Adrenal gland (tissue), 19 donors: ENCODE measurements around the gene NME7. TPM values are rescaled to one million over a fixed set of nuclear protein-coding genes. Genes with fewer than 3 reads are reported as not detected.
"Not testable (repeated sequence)": the region's sequence is repeated elsewhere in the genome, so short reads cannot be mapped to it uniquely, and the experiment has no call there.

ENCODE experiments used
- DNase-seq, 7 donors: peaks; one replicate each; pipeline ENCODE4 v3.0.0-alpha.2; 2019 to 2020
- H3K27ac ChIP-seq, 5 donors: fragments of 200-600 bp; sonication (generic) in 4 of 5; 1 replicate in 3 of 5; 2 replicates in 2 of 5; pipeline versions ENCODE4 v1.5.1 to v1.8.0; 2016 to 2020; ENCODE audit warnings: mild to moderate bottlenecking in 1 of 5
- H3K27me3 ChIP-seq: fragments of 200-600 bp; 2 replicates; pipeline ENCODE4 v1.8.0; 2021
- H3K36me3 ChIP-seq, 2 donors: fragments of 200-600 bp; replicated peaks in 1 of 2; 1 replicate in 1 of 2; 2 replicates in 1 of 2; pipeline versions ENCODE4 v1.5.1 to v1.8.0; 2018 to 2022
- H3K4me1 ChIP-seq, 2 donors: fragments of 200-600 bp; replicated peaks in 1 of 2; 1 replicate in 1 of 2; 2 replicates in 1 of 2; pipeline versions ENCODE4 v1.5.1 to v1.8.0; 2018 to 2021
- H3K4me3 ChIP-seq, 4 donors: fragments of 200-600 bp; sonication (generic) in 3 of 4; one replicate each; pipeline ENCODE4 v1.5.1; 2016 to 2018
- H3K9me3 ChIP-seq, 3 donors: fragments of 200-600 bp; sonication (generic) in 1 of 3; replicated peaks in 1 of 3; 1 replicate in 2 of 3; 2 replicates in 1 of 3; pipeline versions ENCODE4 v1.5.1 to v1.8.0; 2016 to 2021
- POLR2A ChIP-seq, 2 donors: fragments of 450-650 bp; IDR thresholded peaks; one replicate each; pipeline ENCODE4 v1.6.1; 2017; ENCODE audit warnings: antibody characterized with exemption in 2 of 2, mild to moderate bottlenecking in 2 of 2, moderate library complexity in 1 of 2
- WGBS, 4 donors: extraction: QIAGEN DNeasy Blood & Tissue Kit in 2 of 4; methylation state at CpG; one replicate each; pipeline versions ENCODE4 v1.1.5 to v1.1.7; 2013 to 2017; 5-methylcytosine and 5-hydroxymethylcytosine counted together
- intact Hi-C, 2 donors: fragments of 100-400 bp; cut with DNase I; formaldehyde crosslinking; loops; one replicate each; pipeline versions ENCODE4 v1.14.1 to v1.15.0; 2022 to 2023
- long read RNA-seq, 10 donors: library from polyadenylated mRNA in 3 of 10; unstranded in 2 of 10; stranded (forward) in 1 of 10; transcript quantifications; one replicate each; pipeline ENCODE4 v2.0.0 and lab custom pipeline, GENCODE V29; 2021 to 2026
- polyA plus RNA-seq, 3 donors: library from polyadenylated mRNA; stranded (reverse); fragments of 200-250 nt in 2 of 3; fragments of 350-450 nt in 1 of 3; fragmentation: Illumina TruSeq in 1 of 3; extraction: RNeasy Lipid Tissue Mini Kit (QIAGEN cat#74804) in 1 of 3; gene quantifications; one replicate each; pipeline ENCODE4 v1.2.3, GENCODE V29; 2013 to 2014
- total RNA-seq, 9 donors: library from RNA; depleted of rRNA in 4 of 9; stranded (reverse); fragments of >200 nt in 4 of 9; fragments of 120-200 nt in 1 of 9; fragmentation: NEBNext Ultra II Directional in 1 of 9; extraction: Animal tissue kit (Norgen Biotek cat#: 25700) in 1 of 9; gene quantifications; one replicate each; pipeline versions ENCODE4 v1.1.0 to v1.2.4, GENCODE V29; 2013 to 2023
- TF ChIP-seq, protein P1 (sequence below), 6 experiments: fragments of 450-650 bp in 4 of 6; fragments of 200-600 bp in 2 of 6; sonication (generic) in 1 of 6; IDR thresholded peaks; 1 replicate in 5 of 6; 2 replicates in 1 of 6; pipeline versions ENCODE4 v1.5.1 to v1.8.0; 2016 to 2021; ENCODE audit warnings: antibody characterized with exemption in 6 of 6, mild to moderate bottlenecking in 2 of 6, moderate library complexity in 1 of 6
- donor health status: healthy with polysubstance abuse.
- donor health status: Bipolar disorder and iron deficiency.
- donor health status: DM: yes; HTN: yes; CAD: no.
- donor health status: DM: no; HTN: no; CAD: no.
- donor health status: DM: no; HTN: no; CAD: no.
- donor health status: DM: yes; HTN: yes; CAD: no.

The NME7 gene, protein sequence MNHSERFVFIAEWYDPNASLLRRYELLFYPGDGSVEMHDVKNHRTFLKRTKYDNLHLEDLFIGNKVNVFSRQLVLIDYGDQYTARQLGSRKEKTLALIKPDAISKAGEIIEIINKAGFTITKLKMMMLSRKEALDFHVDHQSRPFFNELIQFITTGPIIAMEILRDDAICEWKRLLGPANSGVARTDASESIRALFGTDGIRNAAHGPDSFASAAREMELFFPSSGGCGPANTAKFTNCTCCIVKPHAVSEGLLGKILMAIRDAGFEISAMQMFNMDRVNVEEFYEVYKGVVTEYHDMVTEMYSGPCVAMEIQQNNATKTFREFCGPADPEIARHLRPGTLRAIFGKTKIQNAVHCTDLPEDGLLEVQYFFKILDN
- total RNA-seq (10 to 100 TPM; 10.6 to 22.8 (median 16.0) TPM), polyA plus RNA-seq (10 to 100 TPM in 1 of 3 donors, 1 to 10 TPM in 2; 3.3 to 41.4 (median 10.0) TPM)
- long read RNA-seq, donor 1, transcript NME7-201 (12 exons, 1,642 nt), result major isoform, 9 of 18 reads
- long read RNA-seq, donor 1, partial matches to known transcripts, result 9 of 18 reads
- long read RNA-seq, donor 1, other reads (novel, unspliced or antisense), result 0 of 18 reads
- long read RNA-seq, donor 2, partial matches to known transcripts, result 7 of 11 reads
- long read RNA-seq, donor 2, other reads (novel, unspliced or antisense), result 0 of 11 reads
- long read RNA-seq, donor 3, full-length matches to known transcripts, result 10 of 10 reads
- long read RNA-seq, donor 3, partial matches to known transcripts, result 0 of 10 reads
- long read RNA-seq, donor 3, other reads (novel, unspliced or antisense), result 0 of 10 reads
- long read RNA-seq, donor 4, transcript NME7-201 (12 exons, 1,642 nt), result major isoform, 12 of 34 reads
- long read RNA-seq, donor 4, partial matches to known transcripts, result 2 of 34 reads
- long read RNA-seq, donor 4, other reads (novel, unspliced or antisense), result 18 of 34 reads
- long read RNA-seq, donor 5, transcript NME7-201 (12 exons, 1,642 nt), result major isoform, 15 of 32 reads
- long read RNA-seq, donor 5, partial matches to known transcripts, result 0 of 32 reads
- long read RNA-seq, donor 5, other reads (novel, unspliced or antisense), result 15 of 32 reads
- long read RNA-seq, donor 6, transcript NME7-203 (12 exons, 1,590 nt), result minor isoform, 6 of 53 reads
- long read RNA-seq, donor 6, transcript NME7-201 (12 exons, 1,642 nt), result major isoform, 9 of 53 reads
- long read RNA-seq, donor 6, partial matches to known transcripts, result 2 of 53 reads
- long read RNA-seq, donor 6, other reads (novel, unspliced or antisense), result 36 of 53 reads
- long read RNA-seq, donor 7, partial matches to known transcripts, result 7 of 9 reads
- long read RNA-seq, donor 7, other reads (novel, unspliced or antisense), result 0 of 9 reads
- long read RNA-seq, donor 8, transcript NME7-201 (12 exons, 1,642 nt), result major isoform, 6 of 17 reads
- long read RNA-seq, donor 8, partial matches to known transcripts, result 11 of 17 reads
- long read RNA-seq, donor 8, other reads (novel, unspliced or antisense), result 0 of 17 reads
- long read RNA-seq, donor 9, transcript NME7-201 (12 exons, 1,642 nt), result major isoform, 6 of 6 reads
- long read RNA-seq, donor 9, partial matches to known transcripts, result 0 of 6 reads
- long read RNA-seq, donor 9, other reads (novel, unspliced or antisense), result 0 of 6 reads
- long read RNA-seq, donor 10, partial matches to known transcripts, result 12 of 15 reads
- long read RNA-seq, donor 10, other reads (novel, unspliced or antisense), result 0 of 15 reads

DNA sequence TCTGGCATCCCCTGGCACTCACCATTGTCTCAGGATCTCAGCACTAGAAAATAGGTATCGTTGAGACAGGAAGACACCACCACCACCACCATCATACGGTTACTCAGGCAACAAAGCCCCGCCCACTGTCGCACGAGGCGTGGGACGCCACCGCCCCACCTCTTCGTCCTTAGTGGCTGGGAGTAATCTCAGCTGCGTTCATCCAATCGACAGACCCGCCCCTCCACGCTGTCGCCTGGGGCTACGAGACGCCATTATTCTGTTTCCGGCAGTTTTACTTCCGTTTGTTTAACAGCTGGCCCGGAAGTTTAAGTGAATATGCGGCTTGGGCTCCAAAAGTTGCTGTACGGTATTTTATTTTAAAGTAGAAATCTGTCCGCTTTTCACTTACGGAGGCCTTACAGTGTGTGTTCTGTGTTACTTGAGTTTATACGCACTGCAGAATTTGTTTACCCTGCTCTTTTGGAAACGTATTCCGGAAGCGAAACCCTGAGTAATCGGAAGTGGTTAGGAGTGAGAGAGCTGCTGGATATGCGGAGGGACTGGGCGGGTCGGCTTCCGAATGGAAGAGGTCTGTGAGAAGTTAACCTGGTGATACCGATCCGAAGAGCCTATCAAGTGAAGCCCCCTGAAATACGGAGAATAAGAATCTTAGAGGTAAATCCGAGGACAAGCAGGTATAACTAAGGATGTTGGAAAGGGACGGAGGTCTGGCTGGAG lies at the start of gene NME7, which contains the start of gene BLZF1:
TSS of gene NME7 (minus strand) at position 112 of the 720 bp plus-strand sequence. CDS start at position 25, 87 bp downstream.
TSS of gene BLZF1 (plus strand) at position 510 of the 720 bp plus-strand sequence. CDS start 1,328 bp downstream, outside the sequence.
- peaks cover 8 to 12% of the 10 kb centered on the region in 2 donors for H3K4me1 ChIP-seq
- H3K27ac ChIP-seq, result peak within 1 kb of the TSS; percentile 50 to 85 (median 65)
- H3K27me3 ChIP-seq, result no peaks in the 10 kb centered on the region

DNA sequence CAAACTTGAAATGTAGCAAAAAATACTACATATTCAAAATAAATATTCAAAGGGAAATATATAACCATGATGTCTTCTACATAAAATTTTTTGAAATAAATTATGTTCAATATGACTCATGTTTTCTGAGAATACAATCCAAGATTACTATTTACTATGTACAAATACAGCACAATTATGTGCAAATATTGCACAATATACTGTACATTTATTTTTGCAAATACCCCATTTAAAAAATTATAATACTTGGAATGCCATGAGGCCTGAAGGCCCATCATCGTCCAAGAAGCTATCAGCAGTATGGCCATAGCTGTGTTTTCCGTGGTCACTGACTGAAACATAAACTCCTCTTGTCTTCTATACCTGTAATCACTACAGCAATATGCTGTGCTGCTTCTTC lies 47.4 kb upstream of the NME7 start:
- no peak for TF ChIP-seq POLR2A (IDR thresholded peaks at IDR 0.05)
- TF ChIP-seq, protein P1, sequence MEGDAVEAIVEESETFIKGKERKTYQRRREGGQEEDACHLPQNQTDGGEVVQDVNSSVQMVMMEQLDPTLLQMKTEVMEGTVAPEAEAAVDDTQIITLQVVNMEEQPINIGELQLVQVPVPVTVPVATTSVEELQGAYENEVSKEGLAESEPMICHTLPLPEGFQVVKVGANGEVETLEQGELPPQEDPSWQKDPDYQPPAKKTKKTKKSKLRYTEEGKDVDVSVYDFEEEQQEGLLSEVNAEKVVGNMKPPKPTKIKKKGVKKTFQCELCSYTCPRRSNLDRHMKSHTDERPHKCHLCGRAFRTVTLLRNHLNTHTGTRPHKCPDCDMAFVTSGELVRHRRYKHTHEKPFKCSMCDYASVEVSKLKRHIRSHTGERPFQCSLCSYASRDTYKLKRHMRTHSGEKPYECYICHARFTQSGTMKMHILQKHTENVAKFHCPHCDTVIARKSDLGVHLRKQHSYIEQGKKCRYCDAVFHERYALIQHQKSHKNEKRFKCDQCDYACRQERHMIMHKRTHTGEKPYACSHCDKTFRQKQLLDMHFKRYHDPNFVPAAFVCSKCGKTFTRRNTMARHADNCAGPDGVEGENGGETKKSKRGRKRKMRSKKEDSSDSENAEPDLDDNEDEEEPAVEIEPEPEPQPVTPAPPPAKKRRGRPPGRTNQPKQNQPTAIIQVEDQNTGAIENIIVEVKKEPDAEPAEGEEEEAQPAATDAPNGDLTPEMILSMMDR (IDR thresholded peaks at IDR 0.05), result no peak
- no peak overlapping the region for H3K4me3 ChIP-seq
- H3K36me3 ChIP-seq, result no peaks in the 10 kb centered on the region
- DNase-seq, result no peak
- no peak overlapping the region for H3K27ac ChIP-seq
- H3K9me3 ChIP-seq, result no peaks in the 10 kb centered on the region
- no peaks in the 10 kb centered on the region for H3K4me1 ChIP-seq
- intact Hi-C loops, result no loop called here
- 91 to 94% (median 94%) methylated on average over 2 of the region's 2 CpGs for WGBS, 4 donors
- no peaks in the 10 kb centered on the region for H3K27me3 ChIP-seq

More for the DNA sequence above, at the start of gene NME7, which contains the start of gene BLZF1:
- intact Hi-C loops, result no loop called here
- Histone ChIP-seq H3K4me3 (peak within 1 kb of the TSS; percentile 20 to 72 (median 44)), H3K36me3 (peaks cover 0 to 13% of the 10 kb centered on the region in 2 donors), H3K9me3 (no peaks in the 10 kb centered on the region)
- WGBS, 4 donors, result 0 to 1% (median 0%) methylated on average over 26 to 37 of the region's 37 CpGs
- TF ChIP-seq, protein P1 (IDR thresholded peaks at IDR 0.05), result no peak
- TF ChIP-seq POLR2A (IDR thresholded peaks at IDR 0.05), result peak in 1 of 2 donors; percentile 47
- peak; percentile 95 to 99 (median 97) for DNase-seq

DNA sequence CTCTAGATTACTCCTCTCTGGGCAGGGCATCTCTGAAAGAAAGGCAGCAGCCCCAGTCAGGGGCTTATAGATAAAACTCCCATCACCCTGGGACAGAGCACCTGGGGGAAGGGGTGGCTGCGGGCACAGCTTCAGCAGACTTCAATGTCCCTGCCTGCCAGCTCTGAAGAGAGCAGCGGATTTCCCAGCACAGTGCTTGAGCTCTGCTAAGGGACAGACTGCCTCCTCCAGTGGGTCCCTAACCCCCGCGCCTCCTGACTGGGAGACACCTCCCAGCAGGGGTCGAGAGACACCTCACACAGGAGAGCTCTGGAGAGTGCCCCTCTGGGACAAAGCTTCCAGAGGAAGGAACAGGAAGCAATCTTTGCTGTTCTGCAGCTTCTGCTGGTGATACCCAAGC lies 40.7 kb upstream of the NME7 start:
- H3K4me3 ChIP-seq, H3K27me3 ChIP-seq, DNase-seq, H3K36me3 ChIP-seq, intact Hi-C loops, H3K9me3 ChIP-seq, H3K4me1 ChIP-seq, H3K27ac ChIP-seq: not testable (repeated sequence)
- WGBS, 4 donors, result 80 to 96% (median 90%) methylated on average over 1 to 5 of the region's 5 CpGs

DNA sequence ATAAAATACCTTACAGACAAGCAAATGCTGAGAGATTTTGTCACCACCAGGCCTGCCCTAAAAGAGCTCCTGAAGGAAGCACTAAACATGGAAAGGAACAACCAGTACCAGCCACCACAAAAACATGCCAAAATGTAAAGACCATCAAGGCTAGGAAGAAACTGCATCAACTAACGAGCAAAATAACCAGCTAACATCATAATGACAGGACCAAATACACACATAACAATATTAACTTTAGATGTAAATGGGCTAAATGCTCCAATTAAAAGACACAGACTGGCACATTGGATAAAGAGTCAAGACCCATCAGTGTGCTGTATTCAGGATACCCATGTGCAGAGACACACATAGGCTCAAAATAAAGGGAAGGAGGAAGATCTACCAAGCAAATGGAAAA lies 35.0 kb upstream of the NME7 start:
- intact Hi-C loops, H3K27me3 ChIP-seq, H3K27ac ChIP-seq, DNase-seq, H3K9me3 ChIP-seq, H3K4me3 ChIP-seq, H3K4me1 ChIP-seq, H3K36me3 ChIP-seq: not testable (repeated sequence)
- WGBS, 4 donors, result 91 to 100% (median 95%) methylated on average over 1 of the region's 1 CpG
